GM10266 (cell line): ENCODE data around the gene ARHGAP22.

Source experiments
- DNase-seq: peaks from one replicate; pipeline ENCODE4 v3.0.0; 2012; ENCODE audit errors: extremely low spot score
- CTCF ChIP-seq: IDR thresholded peaks from 2 replicates; pipeline ENCODE4 v1.5.1; 2012; ENCODE audit warnings: mild to moderate bottlenecking, low read depth; ENCODE audit not compliant: control insufficient read depth, insufficient read depth; ENCODE audit errors: missing control alignments

ARHGAP22 gene

GRCh38 chr10:48439581-48440041 is 165.3 kb downstream of the ARHGAP22 start:
- no peak for TF ChIP-seq CTCF
- no peak for DNase-seq

- no peak for DNase-seq
- no peak for TF ChIP-seq CTCF
These were observed 165.8 kb downstream of the ARHGAP22 start for GRCh38 chr10:48439031-48439430.

DNA sequence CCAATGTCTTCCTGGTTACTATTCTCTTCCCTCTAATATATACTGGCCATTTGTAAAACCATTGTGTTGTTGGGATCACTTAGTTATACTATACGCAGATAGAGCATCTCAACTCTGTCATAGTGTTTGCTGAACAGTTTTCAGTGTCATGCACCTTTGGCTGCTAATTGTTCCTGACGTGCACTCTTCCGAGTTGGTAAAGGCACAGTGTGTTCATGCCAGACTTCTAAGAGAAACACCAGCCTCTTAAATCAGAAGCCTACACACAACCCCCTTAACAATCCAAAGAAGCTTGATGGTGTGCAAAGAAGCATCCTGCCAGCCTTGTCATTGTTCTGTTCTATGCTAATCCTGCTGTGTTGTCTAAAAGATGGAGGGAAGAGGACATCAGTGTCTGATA is 167.3 kb downstream of the ARHGAP22 start:
- DNase-seq = no peak
- no peak for TF ChIP-seq CTCF

GRCh38 chr10:48431871-48432270 is 173.0 kb downstream of the ARHGAP22 start:
- no peak for TF ChIP-seq CTCF
- no peak for DNase-seq

- no peak for DNase-seq
These were observed 174.4 kb downstream of the ARHGAP22 start for GRCh38 chr10:48430402-48430993.

GRCh38 chr10:48429309-48429708 is 175.6 kb downstream of the ARHGAP22 start:
- TF ChIP-seq CTCF = no peak
- no peak for DNase-seq

More at GRCh38 chr10:48430402-48430993, 174.4 kb downstream of the ARHGAP22 start:
- TF ChIP-seq CTCF = no peak

DNA sequence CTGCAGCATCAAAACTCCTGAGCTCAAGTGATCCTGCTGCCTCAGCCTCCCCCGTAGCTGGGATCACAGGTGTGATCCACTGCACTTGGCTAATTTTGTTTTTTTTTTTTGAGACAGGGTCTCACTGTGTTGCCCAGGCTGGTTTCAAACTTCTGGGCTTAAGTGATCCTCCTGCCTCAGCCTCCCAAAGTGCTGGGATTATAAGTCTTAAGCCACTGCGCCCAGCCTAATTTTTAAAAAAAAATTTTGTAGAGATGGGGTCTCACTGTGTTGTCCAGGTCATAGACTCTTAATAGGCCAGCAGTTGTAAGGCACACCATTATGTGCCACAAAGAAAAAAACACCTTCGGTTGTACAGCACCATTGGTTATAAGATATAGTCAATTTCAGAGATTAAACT is 176.0 kb downstream of the ARHGAP22 start:
- TF ChIP-seq CTCF = no peak
- DNase-seq = no peak
